SH-SY5Y (cell line): ENCODE results near the gene NKAIN2.

Experiments
- GATA2 ChIP-seq: IDR thresholded peaks from 2 replicates; pipeline ENCODE4 v1.6.1; 2011; ENCODE audit warnings: mild to moderate bottlenecking, low read depth, low read length
- GATA3 ChIP-seq: IDR thresholded peaks from 2 replicates; pipeline ENCODE4 v1.6.1; 2011; ENCODE audit warnings: low read depth, mild to moderate bottlenecking, low read length, moderate library complexity

The NKAIN2 gene

GRCh38 chr6:124812067-124812466, 1008.4 kb downstream of the NKAIN2 start:
- TF ChIP-seq GATA2 = no peak
- no peak for TF ChIP-seq GATA3

GRCh38 chr6:124819346-124819745, 1015.7 kb downstream of the NKAIN2 start:
- TF ChIP-seq GATA3 = no peak
- TF ChIP-seq GATA2 = no peak

- no peak for TF ChIP-seq GATA2
- TF ChIP-seq GATA3 = no peak
Observed at GRCh38 chr6:124822204-124822613, 1018.5 kb downstream of the NKAIN2 start.

- TF ChIP-seq GATA3 = no peak
- TF ChIP-seq GATA2 = no peak
Observed at GRCh38 chr6:124822721-124823120, 1019.1 kb downstream of the NKAIN2 start.

DNA sequence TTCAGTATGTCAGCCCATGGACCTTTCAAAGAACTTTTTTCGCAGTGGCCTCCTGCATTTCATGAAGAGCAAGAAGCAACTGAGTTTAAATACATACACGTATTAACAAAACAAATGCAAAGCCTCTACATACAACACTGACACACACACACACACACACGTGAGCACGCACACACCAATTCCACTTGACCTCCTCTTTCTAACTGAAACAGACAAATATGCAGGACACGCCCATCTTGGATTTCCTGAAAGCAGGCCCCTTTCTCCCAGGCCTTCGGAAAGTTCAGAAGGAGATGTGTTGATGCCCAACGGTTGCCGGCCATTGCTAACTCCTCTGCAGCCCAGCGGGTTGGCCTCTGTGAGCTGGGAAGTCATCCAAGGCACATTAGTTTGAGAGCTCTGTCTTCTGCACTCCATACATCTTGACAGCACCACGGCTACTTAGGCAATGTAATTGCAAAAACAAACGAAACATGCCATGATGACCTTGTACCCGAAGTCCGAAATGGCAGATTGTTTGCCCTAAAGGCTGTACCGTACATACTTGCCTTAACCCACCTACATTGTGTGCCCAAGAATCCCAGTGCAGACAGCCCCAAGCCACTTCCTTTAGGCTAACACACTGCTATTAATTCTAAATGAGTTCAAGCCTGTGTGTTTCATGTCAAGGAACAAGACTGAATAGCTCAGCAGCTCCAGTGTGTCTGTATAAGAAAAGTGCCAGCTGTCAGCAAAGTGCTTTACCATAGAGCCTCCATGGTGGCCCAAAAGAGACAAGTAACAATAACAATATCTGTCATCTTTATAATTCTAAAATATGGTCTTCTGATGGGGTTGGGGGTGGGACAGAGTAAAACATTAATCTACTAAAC, 1019.8 kb downstream of the NKAIN2 start:
- TF ChIP-seq GATA3 (no peak), GATA2 (no peak)

DNA sequence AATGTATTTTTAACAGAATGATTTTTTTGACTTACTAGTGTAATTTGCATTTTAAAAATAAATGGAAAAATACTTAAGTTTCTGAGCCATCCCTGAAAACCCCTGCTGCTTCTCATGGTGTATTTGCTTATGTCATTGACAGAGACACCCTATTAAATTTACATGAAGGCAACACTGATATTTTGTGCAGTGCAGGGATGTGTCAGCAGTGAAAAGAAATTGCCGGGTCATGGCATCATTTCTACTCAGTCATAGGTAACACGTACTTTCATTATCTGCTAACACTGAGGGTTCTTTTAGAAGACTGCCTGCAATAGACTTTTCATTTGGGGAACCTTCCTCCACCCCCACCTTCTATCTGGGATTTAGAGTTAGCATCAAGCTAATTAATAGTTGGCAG, 1021.9 kb downstream of the NKAIN2 start:
- TF ChIP-seq GATA2 = no peak
- no peak for TF ChIP-seq GATA3

- TF ChIP-seq GATA2 (no peak), GATA3 (no peak)
Observed at GRCh38 chr6:124829822-124830221, 1026.2 kb downstream of the NKAIN2 start.

DNA sequence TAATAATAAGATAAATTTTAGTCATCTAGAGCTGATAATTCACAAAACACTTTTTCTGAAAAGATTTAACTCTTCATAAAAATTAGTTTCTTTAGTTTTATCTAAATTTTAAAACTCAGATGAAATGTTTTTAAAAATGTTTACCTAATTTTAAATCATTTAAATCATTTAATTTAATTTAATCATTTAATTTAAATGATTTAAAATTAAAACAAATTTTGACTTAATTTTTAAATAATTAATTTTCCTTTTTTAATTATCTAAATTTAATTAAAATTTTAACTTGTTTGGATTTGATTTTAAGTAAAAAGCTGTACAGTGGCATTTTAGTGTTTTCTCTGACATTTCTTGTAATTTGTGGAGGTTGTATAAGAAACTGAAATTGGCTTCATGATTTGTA, 1026.8 kb downstream of the NKAIN2 start:
- TF ChIP-seq GATA3 (no peak), GATA2 (no peak)

- TF ChIP-seq GATA3 = no peak
- TF ChIP-seq GATA2 = no peak
Observed at GRCh38 chr6:124854338-124854922, 1050.8 kb downstream of the NKAIN2 start.

DNA sequence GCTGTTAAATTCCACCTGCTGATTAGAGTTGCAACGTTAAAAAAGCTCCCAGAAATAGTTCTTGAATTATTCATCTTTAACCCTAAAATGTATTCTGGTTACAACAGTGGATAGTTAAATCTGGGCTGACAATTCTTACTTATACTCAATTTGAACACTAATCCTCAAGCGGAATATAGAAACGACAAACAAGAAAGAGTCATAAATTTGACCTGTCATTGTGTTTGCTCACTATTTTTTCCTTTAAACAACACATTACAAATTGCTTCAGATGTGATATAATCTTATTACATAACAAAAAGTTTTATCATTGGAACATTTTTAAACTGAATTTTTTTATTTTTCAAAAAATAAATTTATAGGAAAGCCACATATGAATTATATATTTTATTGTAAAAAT, 1054.1 kb downstream of the NKAIN2 start:
- TF ChIP-seq GATA3 (no peak), GATA2 (no peak)

DNA sequence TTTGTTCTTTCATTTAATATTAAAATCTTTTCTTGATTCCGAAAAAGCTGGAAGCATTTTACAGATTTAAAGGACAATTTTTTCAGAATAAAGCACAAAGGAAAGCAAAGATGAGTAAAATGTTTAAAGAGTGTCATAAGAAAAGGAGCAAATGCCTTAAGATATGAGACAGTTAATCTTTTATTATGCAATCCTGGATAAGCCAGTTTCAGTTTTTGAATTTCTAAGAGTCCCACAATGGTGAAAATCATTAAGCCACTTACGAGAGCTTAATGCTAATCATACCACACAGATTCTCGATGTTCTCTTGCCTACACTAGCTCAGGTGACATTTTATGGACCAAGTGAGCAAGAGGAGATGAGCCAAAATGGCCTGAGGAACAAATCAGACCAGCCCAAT, 1054.9 kb downstream of the NKAIN2 start:
- no peak for TF ChIP-seq GATA2
- TF ChIP-seq GATA3 = no peak

DNA sequence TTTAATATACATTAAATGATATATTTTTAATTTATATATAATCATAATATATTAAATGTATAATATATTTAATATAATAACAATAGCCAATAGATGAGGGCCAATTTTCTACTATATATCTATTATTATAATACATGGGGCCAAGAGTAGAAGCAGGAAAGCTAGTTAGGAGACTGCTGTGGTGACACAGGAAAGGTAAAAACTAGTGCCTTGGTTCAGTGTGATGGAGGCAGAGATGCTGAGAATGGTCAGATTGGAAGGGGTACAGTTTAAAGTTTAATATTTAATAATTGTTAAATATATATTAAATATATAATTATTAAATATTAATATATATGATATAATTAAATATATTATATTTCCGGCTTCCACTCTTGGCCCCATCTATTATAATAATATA, 1055.7 kb downstream of the NKAIN2 start:
- TF ChIP-seq GATA2 (no peak), GATA3 (no peak)

DNA sequence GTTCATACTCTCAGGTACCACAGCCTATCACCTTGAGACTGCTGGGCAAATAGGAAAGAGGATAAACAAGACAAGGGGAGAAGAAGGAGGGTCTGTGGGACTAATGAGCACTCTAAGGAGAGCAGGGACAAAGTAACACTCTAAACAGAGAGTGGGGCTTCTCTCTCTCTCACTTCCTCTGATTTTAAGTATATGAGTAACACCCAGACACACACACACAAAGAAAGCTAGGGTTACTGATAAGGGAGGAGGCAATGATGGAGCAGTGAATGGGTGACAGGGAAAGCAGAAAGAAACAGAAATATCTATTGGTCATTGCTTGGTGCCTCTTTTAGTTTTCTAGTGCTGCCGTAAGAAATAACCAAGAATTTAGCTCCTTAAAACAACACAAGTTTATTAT, 1062.4 kb downstream of the NKAIN2 start:
- TF ChIP-seq GATA3 = no peak
- no peak for TF ChIP-seq GATA2

GRCh38 chr6:124867121-124867520, 1063.5 kb downstream of the NKAIN2 start:
- TF ChIP-seq GATA3 = no peak
- no peak for TF ChIP-seq GATA2

- TF ChIP-seq GATA3 (no peak), GATA2 (no peak)
Observed at GRCh38 chr6:124868481-124868880, 1064.8 kb downstream of the NKAIN2 start.

- TF ChIP-seq GATA2 (no peak), GATA3 (no peak)
Observed at GRCh38 chr6:124869416-124869815, 1065.8 kb downstream of the NKAIN2 start.
